ENCODE results near the gene PTGS1. TPM values are rescaled to one million over a fixed set of nuclear protein-coding genes. Genes with fewer than 3 reads are reported as not detected.
"Not testable (repeated sequence)": the region's sequence is repeated elsewhere in the genome, so short reads cannot be mapped to it uniquely, and the experiment has no call there.

PTGS1 gene
- total and polyA plus RNA-seq, 9 of the 15 experiments (the other 6 are each of a cell fraction or from before 2014, with no cell fraction given), result 3.4 to 12.9 (median 5.3) TPM

- H4K20me1 ChIP-seq (replicated peaks; ENCODE audit: control insufficient read depth, insufficient read depth, low read length); DNase-seq (ENCODE audit: extremely low read depth in 1 of 4, low spot score in 3 of 4); H3K4me2 ChIP-seq (ENCODE audit: insufficient read depth, low read length); H3K27me3 ChIP-seq (ENCODE audit: control insufficient read depth in 2 of 2, insufficient read depth in 2 of 2, low read length in 2 of 2); BruUV-seq (replicated peaks); H3K9me3 ChIP-seq (replicated peaks; ENCODE audit: control insufficient read depth, insufficient read depth, low read depth, low read length); H3K79me2 ChIP-seq (ENCODE audit: control insufficient read depth, insufficient read depth, low read length); H2AFZ ChIP-seq (ENCODE audit: low read depth, low read length); H3K27ac ChIP-seq (ENCODE audit: extremely low read depth, low read depth, low read length); H3K9ac ChIP-seq (ENCODE audit: insufficient read depth in 1 of 2, low read depth in 2 of 2, low read length in 2 of 2); H3K4me3 ChIP-seq; H3K9me1 ChIP-seq (ENCODE audit: control insufficient read depth, insufficient read depth, low read length); CTCF ChIA-PET (ENCODE audit: low intra/inter-chr PET ratio); ATAC-seq; in situ Hi-C loops (cut with MboI); intact Hi-C loops (cut with micrococcal nuclease); H3K36me3 ChIP-seq (ENCODE audit: control insufficient read depth, insufficient read depth, low read length); FAIRE-seq: not testable (repeated sequence)
- WGBS (ENCODE audit: insufficient coverage, low coverage, missing lambda C conversion rate), result 37% methylated on average over 15 of the region's 15 CpGs
- H3K4me1 ChIP-seq (replicated peaks in 1 of 2; ENCODE audit: control insufficient read depth in 2 of 2, insufficient read depth in 2 of 2, low read length in 2 of 2), result peaks cover 3 to 17% of the 10 kb centered on the region in 2 experiments; a peak in 4 of 5 replicates
- TF ChIP-seq NFYB (IDR thresholded peaks at IDR 0.05; ENCODE audit: extremely low read depth, insufficient read length), result peak; percentile 65
- POLR2A ChIA-PET, result interaction anchor here (1.2 to 2.6 kb wide), 3 partner anchors 11 to 16 kb away, joined by 3 to 8 read pairs (median 6); no protein-coding TSS in a partner anchor
These were observed 34.7 kb downstream of the PTGS1 start for GRCh38 chr9:122405304-122406069.

- intact Hi-C loops (cut with micrococcal nuclease), result no loop called here
- Histone ChIP-seq H3K27ac (ENCODE audit: extremely low read depth, low read depth, low read length) (no peak overlapping the region), H3K27me3 (ENCODE audit: control insufficient read depth in 2 of 2, insufficient read depth in 2 of 2, low read length in 2 of 2) (no peaks in the 10 kb centered on the region), H3K4me3 (no peak overlapping the region), H3K36me3 (ENCODE audit: control insufficient read depth, insufficient read depth, low read length) (no peaks in the 10 kb centered on the region), H3K79me2 (ENCODE audit: control insufficient read depth, insufficient read depth, low read length) (no peaks in the 10 kb centered on the region), H2AFZ (ENCODE audit: low read depth, low read length) (no peak overlapping the region), H3K9me3 (replicated peaks; ENCODE audit: control insufficient read depth, insufficient read depth, low read depth, low read length) (no peaks in the 10 kb centered on the region; the same call in 1 of the 2 replicates), H4K20me1 (replicated peaks; ENCODE audit: control insufficient read depth, insufficient read depth, low read length) (no peaks in the 10 kb centered on the region), H3K4me2 (ENCODE audit: insufficient read depth, low read length) (no peak overlapping the region), H3K9me1 (ENCODE audit: control insufficient read depth, insufficient read depth, low read length) (no peaks in the 10 kb centered on the region), H3K9ac (ENCODE audit: insufficient read depth in 1 of 2, low read depth in 2 of 2, low read length in 2 of 2) (no peak overlapping the region), H3K4me1 (replicated peaks in 1 of 2; ENCODE audit: control insufficient read depth in 2 of 2, insufficient read depth in 2 of 2, low read length in 2 of 2) (peaks cover 3 to 17% of the 10 kb centered on the region in 2 experiments; a peak in 4 of 5 replicates)
- in situ Hi-C loops (cut with MboI), result no loop called here
- DNase-seq (ENCODE audit: extremely low read depth in 1 of 4, low spot score in 3 of 4) (no peak), FAIRE-seq (no peak), ATAC-seq (no peak)
- 38% methylated on average over 37 of the region's 61 CpGs for WGBS (ENCODE audit: insufficient coverage, low coverage, missing lambda C conversion rate)
- ChIA-PET POLR2A (no interaction called here), CTCF (ENCODE audit: low intra/inter-chr PET ratio) (no interaction called here)
- TF ChIP-seq ARID2 (IDR thresholded peaks at IDR 0.05) (no peak), EZH2 (IDR thresholded peaks at IDR 0.05; ENCODE audit: borderline replicate concordance, low read depth, low read length) (no peak), PHF21A (IDR thresholded peaks at IDR 0.05; ENCODE audit: borderline replicate concordance, low read depth) (no peak), WHSC1 (IDR thresholded peaks at IDR 0.05; ENCODE audit: low read length) (no peak), FOXK1 (CRISPR knock-in tag; IDR thresholded peaks at IDR 0.05; ENCODE audit: borderline replicate concordance) (no peak), GABPB2 (CRISPR knock-in tag; conservative IDR thresholded peaks at IDR 0.05) (no peak), MITF (IDR thresholded peaks at IDR 0.05) (no peak), ZNF740 (CRISPR knock-in tag; IDR thresholded peaks at IDR 0.05) (no peak), ZNF740 (tag; IDR thresholded peaks at IDR 0.05) (no peak)
- BruUV-seq (replicated peaks), result no TSS peak
These were observed 35.5 kb downstream of the PTGS1 start for GRCh38 chr9:122406070-122406890.
